ENCODE data around the gene RBM34.

GRCh38 chr1:235161685-235162327 lies 756 bp upstream of the RBM34 start:
- TF ChIP-seq USF2 (IDR thresholded peaks at IDR 0.05; ENCODE audit: borderline replicate concordance, low read depth, low read length) (no peak), SMAD1 (IDR thresholded peaks at IDR 0.05; ENCODE audit: low read depth, partially characterized antibody) (no peak), CREB1 (IDR thresholded peaks at IDR 0.05; ENCODE audit: low read depth) (no peak), CTCF (IDR thresholded peaks at IDR 0.05 in 2 of 3, conservative IDR thresholded peaks at IDR 0.05 in 1 of 3; ENCODE audit: control insufficient read depth in 2 of 3, extremely low read depth in 1 of 3, insufficient read depth in 1 of 3, low read depth in 3 of 3, low read length in 3 of 3) (no peak), ATF3 (IDR thresholded peaks at IDR 0.05; ENCODE audit: borderline replicate concordance, extremely low read depth, low read depth, low read length) (no peak), POU2F2 (IDR thresholded peaks at IDR 0.05; ENCODE audit: borderline replicate concordance, low read depth, low read length) (no peak; the same call in 2 of the 3 replicates)

All from GM12878 (cell line).